Ovary (tissue), 9 donors: ENCODE results near the gene SLC25A42. TPM values are rescaled to one million over a fixed set of nuclear protein-coding genes. Genes with fewer than 3 reads are reported as not detected.

ENCODE experiments used
- DNase-seq, 5 donors: peaks; one replicate each; pipeline ENCODE4 v3.0.0-alpha.2; 2019 to 2020
- H3K27ac ChIP-seq, 2 donors: fragments of 200-600 bp; one replicate each; pipeline versions ENCODE4 v1.5.1 to v1.8.0; 2019 to 2022
- H3K27me3 ChIP-seq: fragments of 200-600 bp; one replicate; pipeline ENCODE4 v1.8.0; 2022
- H3K36me3 ChIP-seq: fragments of 200-600 bp; sonication (generic); one replicate; pipeline ENCODE4 v1.5.1; 2019
- H3K4me1 ChIP-seq: one replicate; pipeline ENCODE4 v1.8.1; 2013; ENCODE audit warnings: mild to moderate bottlenecking, moderate library complexity; ENCODE audit not compliant: insufficient read depth
- H3K4me3 ChIP-seq: fragments of 200-600 bp; sonication (generic); one replicate; pipeline ENCODE4 v1.5.1; 2017
- H3K9me3 ChIP-seq, 2 donors: fragments of 200-600 bp in 1 of 2; sonication (generic) in 1 of 2; one replicate each; pipeline versions ENCODE4 v1.5.1 to v1.8.1; 2013 to 2019; ENCODE audit warnings: mild to moderate bottlenecking in 1 of 2, moderate library complexity in 1 of 2
- CTCF ChIP-seq, 3 donors: fragments of 450-650 bp in 2 of 3; fragments of 200-600 bp in 1 of 3; IDR thresholded peaks; one replicate each; pipeline versions ENCODE4 v1.5.1 to v1.8.0; 2016 to 2022; ENCODE audit warnings: antibody characterized with exemption in 3 of 3, mild to moderate bottlenecking in 1 of 3
- EP300 ChIP-seq: sonication (generic); formaldehyde crosslinking; IDR thresholded peaks from one replicate; pipeline ENCODE4 v1.6.1; 2017; ENCODE audit warnings: antibody characterized with exemption
- POLR2A ChIP-seq: fragments of 450-650 bp; IDR thresholded peaks from one replicate; pipeline ENCODE4 v1.6.1; 2017; ENCODE audit warnings: antibody characterized with exemption, mild to moderate bottlenecking, moderate library complexity
- WGBS, 3 donors: extraction: QIAGEN DNeasy Blood & Tissue Kit in 1 of 3; methylation state at CpG; one replicate each; pipeline versions ENCODE4 v1.1.5 to v1.1.7; 2013 to 2017; 5-methylcytosine and 5-hydroxymethylcytosine counted together
- intact Hi-C, 4 donors: fragments of 100-400 bp; cut with DNase I; formaldehyde crosslinking; loops; one replicate each; pipeline versions ENCODE4 v1.11.0 to v1.15.1; 2022 to 2023
- polyA plus RNA-seq, 2 donors: library from polyadenylated mRNA; stranded (reverse); fragments of 200-250 nt in 1 of 2; fragments of 350-450 nt in 1 of 2; fragmentation: Illumina TruSeq in 1 of 2; extraction: RNeasy Lipid Tissue Mini Kit (QIAGEN cat#74804) in 1 of 2; gene quantifications; one replicate each; pipeline ENCODE4 v1.2.3, GENCODE V29; 2013 to 2014
- total RNA-seq, 7 donors: library from RNA; depleted of rRNA in 2 of 7; stranded (reverse); fragments of >200 nt in 2 of 7; fragmentation: NEBNext Ultra II Directional in 3 of 7; extraction: Animal tissue kit (Norgen Biotek cat#: 25700) in 3 of 7; gene quantifications; one replicate each; pipeline versions ENCODE4 v1.1.0 to v1.2.4, GENCODE V29; 2016 to 2023
- donor health status: DM: no; HTN: no; CAD: no; lungs with moderate emphysema.
- donor health status: DM: no; HTN: no; CAD: no.
- donor health status: Bipolar disorder and iron deficiency.
- donor health status: DM: yes; HTN: yes; CAD: no.
- donor health status: DM: no; HTN: no; CAD: no.
- donor health status: DM: yes; HTN: yes; CAD: no.

Gene SLC25A42
- total and polyA plus RNA-seq, 9 donors, result 6.5 to 34.3 (median 21.1) TPM

- peaks cover 7% of the 10 kb centered on the region for H3K4me1 ChIP-seq
- 68 to 76% (median 72%) methylated on average over 5 of the region's 5 CpGs for WGBS, 3 donors
- intact Hi-C loops, result no loop called here
- no peaks in the 10 kb centered on the region for H3K27me3 ChIP-seq
- H3K36me3 ChIP-seq, result no peaks in the 10 kb centered on the region
- H3K4me3 ChIP-seq, result no peak overlapping the region
- DNase-seq, result no peak
- no peak for TF ChIP-seq POLR2A
- TF ChIP-seq CTCF (IDR thresholded peaks at IDR 0.05), result no peak
- TF ChIP-seq EP300, result no peak
- no peak overlapping the region for H3K27ac ChIP-seq
- H3K9me3 ChIP-seq, result no peaks in the 10 kb centered on the region
These were observed 31.9 kb upstream of the SLC25A42 start for GRCh38 chr19:19031891-19032290.

DNA sequence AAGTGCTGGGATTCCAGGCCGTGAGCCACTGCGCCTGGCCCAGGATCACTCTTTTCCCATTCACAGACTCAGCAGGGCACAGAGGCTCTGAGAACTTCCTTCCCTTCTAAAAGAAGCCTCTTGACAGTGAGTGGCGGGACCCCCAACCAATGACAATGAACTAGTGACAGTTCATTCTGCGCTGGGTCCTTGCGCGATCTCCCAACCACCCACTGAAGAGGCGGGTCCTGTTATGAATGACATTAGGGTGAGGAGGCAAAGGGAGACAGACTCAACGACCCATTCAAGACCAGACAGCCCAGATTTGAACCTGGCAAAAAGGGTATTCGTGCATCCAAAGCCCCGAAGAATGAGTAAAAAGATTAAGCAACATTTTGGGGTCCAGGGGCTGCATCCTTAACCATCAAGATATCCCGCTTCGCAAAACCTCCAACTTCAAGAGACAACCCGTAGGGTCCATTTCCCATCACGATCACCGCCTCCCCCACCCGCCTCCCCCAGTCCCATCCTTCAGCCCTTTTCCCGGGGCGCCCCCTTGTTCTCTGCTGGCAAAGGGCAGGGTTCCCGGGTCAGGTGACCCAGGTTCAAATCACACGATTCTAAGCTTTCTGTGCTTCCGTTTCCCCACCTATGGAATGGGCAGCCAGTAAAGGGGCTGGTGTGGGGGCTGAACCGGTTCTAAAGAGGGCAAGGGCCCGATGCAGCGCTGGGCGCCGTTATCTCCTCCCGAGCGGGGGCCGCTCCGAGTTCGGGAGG, 31.2 kb upstream of the SLC25A42 start:
- no peak for TF ChIP-seq EP300
- no peak for TF ChIP-seq CTCF (IDR thresholded peaks at IDR 0.05)
- TF ChIP-seq POLR2A, result no peak
- H3K4me3 ChIP-seq, result peak overlapping the region; percentile 83
- H3K27ac ChIP-seq, result peak overlapping the region; percentile 72 to 93
- peaks cover 7% of the 10 kb centered on the region for H3K4me1 ChIP-seq
- WGBS, 3 donors, result 5 to 7% (median 6%) methylated on average over 31 of the region's 31 CpGs
- intact Hi-C loops, result no loop called here
- H3K36me3 ChIP-seq, result no peaks in the 10 kb centered on the region
- peak; percentile 38 to 73 (median 50) for DNase-seq
- H3K9me3 ChIP-seq, result no peaks in the 10 kb centered on the region
- H3K27me3 ChIP-seq, result no peaks in the 10 kb centered on the region

DNA sequence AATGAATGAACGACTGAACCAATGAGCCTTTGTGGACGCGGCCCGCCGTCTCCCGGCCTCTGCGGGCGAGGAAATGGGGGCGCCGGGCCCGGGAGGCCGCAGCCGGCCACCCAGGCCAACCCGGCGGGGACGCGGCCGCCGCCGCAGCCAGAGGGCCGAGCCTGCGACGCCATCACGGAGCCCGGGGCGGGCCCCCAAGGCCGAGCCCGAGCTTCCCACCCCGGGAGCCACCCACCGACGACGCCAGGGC, 30.7 kb upstream of the SLC25A42 start:
- peak overlapping the region; percentile 83 for H3K4me3 ChIP-seq
- H3K27me3 ChIP-seq, result no peaks in the 10 kb centered on the region
- H3K4me1 ChIP-seq, result peaks cover 7% of the 10 kb centered on the region
- TF ChIP-seq POLR2A, result no peak
- no peak for TF ChIP-seq CTCF (IDR thresholded peaks at IDR 0.05)
- TF ChIP-seq EP300, result no peak
- intact Hi-C loops, result no loop called here
- DNase-seq, result peak in 1 of 5 donors; percentile 19
- no peaks in the 10 kb centered on the region for H3K36me3 ChIP-seq
- peak overlapping the region; percentile 72 to 93 for H3K27ac ChIP-seq
- no peaks in the 10 kb centered on the region for H3K9me3 ChIP-seq
- 0% methylated on average over 8 to 32 of the region's 32 CpGs for WGBS, 3 donors

DNA sequence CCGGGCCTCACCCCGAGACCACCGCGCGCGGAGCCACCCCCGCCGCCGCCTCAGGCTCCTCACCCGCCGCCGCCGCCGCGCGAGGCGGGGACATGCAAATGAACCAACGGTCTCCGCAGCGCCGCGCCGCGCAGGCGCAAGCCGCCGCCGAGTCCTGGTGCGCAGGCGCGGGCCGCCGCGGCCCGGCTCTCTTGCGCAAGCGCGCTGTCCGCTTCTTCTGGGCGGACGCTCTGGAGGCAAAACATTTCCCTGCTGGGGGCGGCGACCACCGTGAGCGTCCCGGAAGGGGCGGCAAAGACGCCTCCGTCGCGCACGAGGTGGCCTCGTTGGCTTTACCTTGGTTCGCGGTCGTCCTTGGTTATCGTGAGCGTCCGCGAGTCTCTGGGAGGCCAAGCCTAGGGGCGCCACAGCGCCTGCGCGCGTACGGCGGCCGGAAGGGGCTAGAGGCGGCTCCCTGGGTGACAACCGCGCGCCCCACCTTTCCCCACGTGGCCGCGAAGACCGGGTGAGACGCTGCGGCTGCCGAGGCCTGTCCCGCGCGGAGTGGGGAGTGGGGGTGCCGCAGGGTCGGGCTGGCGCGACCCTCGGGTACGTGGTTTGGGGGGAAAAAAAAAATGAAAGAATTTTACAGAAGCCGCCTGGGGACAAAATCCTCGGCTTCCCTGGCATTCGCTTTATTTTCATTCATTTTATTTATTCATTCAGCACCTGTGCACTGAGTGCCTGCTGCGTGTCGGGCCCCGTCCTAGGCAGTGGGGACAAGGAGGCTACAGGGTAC, 30.2 kb upstream of the SLC25A42 start, which contains the start of the genes ARMC6 and SUGP2:
TSS of gene ARMC6 (plus strand) at position 178 of the 778 bp plus-strand sequence. CDS start 607 bp downstream, outside the sequence.
TSS of gene SUGP2 (minus strand) at position 92 of the 778 bp plus-strand sequence. CDS start 2,446 bp downstream, outside the sequence.
- WGBS, 3 donors, result 0 to 1% (median 0%) methylated on average over 62 to 94 of the region's 94 CpGs

More for the DNA sequence above, 30.2 kb upstream of the SLC25A42 start, which contains the start of the genes ARMC6 and SUGP2:
- Histone ChIP-seq H3K4me3 (peak within 1 kb of the TSS; percentile 83), H3K9me3 (no peaks in the 10 kb centered on the region), H3K36me3 (no peaks in the 10 kb centered on the region), H3K4me1 (peaks cover 7% of the 10 kb centered on the region), H3K27me3 (no peaks in the 10 kb centered on the region), H3K27ac (peak within 1 kb of the TSS; percentile 72 to 93)
- peak; percentile 82 to 93 (median 86) for DNase-seq
- TF ChIP-seq POLR2A (peak; percentile 53), CTCF (IDR thresholded peaks at IDR 0.05) (peak in 2 of 3 donors; percentile 28 to 48), EP300 (no peak)
- intact Hi-C loops, result no loop called here
